ENCODE data around the gene ADAMTS10.
"Not testable (repeated sequence)": the region's sequence is repeated elsewhere in the genome, so short reads cannot be mapped to it uniquely, and the experiment has no call there.

Gene ADAMTS10

GRCh38 chr19:8610041-8610935, at the start of gene ADAMTS10:
Gene ADAMTS10 (minus strand): TSS chr19:8610715. CDS start chr19:8605710, 5,005 bp downstream.
- peak; percentile 14 to 15 for DNase-seq (ENCODE audit: low read depth in 2 of 2)

GRCh38 chr19:8659905-8660304, 49.4 kb upstream of the ADAMTS10 start:
- DNase-seq (ENCODE audit: low read depth in 2 of 2): no peak

GRCh38 chr19:8657869-8658268, 47.4 kb upstream of the ADAMTS10 start:
- DNase-seq (ENCODE audit: low read depth in 2 of 2): no peak

GRCh38 chr19:8655340-8655709, 44.8 kb upstream of the ADAMTS10 start:
- no peak for DNase-seq (ENCODE audit: low read depth in 2 of 2)

- DNase-seq (ENCODE audit: low read depth in 2 of 2): peak; percentile 63 to 66
These were observed 44.2 kb upstream of the ADAMTS10 start for GRCh38 chr19:8654591-8655339.

GRCh38 chr19:8648240-8648639, 37.7 kb upstream of the ADAMTS10 start:
- no peak for DNase-seq (ENCODE audit: low read depth in 2 of 2)

- DNase-seq (ENCODE audit: low read depth in 2 of 2): no peak
These were observed 33.5 kb upstream of the ADAMTS10 start for GRCh38 chr19:8643860-8644653.

GRCh38 chr19:8642561-8642960, 32.0 kb upstream of the ADAMTS10 start:
- no peak for DNase-seq (ENCODE audit: low read depth in 2 of 2)

GRCh38 chr19:8641908-8642547, 31.5 kb upstream of the ADAMTS10 start:
- DNase-seq (ENCODE audit: low read depth in 2 of 2): peak in 1 of 2 donors; percentile 26

GRCh38 chr19:8641221-8641907, 30.8 kb upstream of the ADAMTS10 start:
- DNase-seq (ENCODE audit: low read depth in 2 of 2): no peak

GRCh38 chr19:8640402-8641004, 30.0 kb upstream of the ADAMTS10 start:
- DNase-seq (ENCODE audit: low read depth in 2 of 2): no peak

GRCh38 chr19:8639821-8640401, 29.4 kb upstream of the ADAMTS10 start:
- no peak for DNase-seq (ENCODE audit: low read depth in 2 of 2)

- no peak for DNase-seq (ENCODE audit: low read depth in 2 of 2)
These were observed 27.6 kb upstream of the ADAMTS10 start for GRCh38 chr19:8638078-8638619.

GRCh38 chr19:8637070-8637469, 26.6 kb upstream of the ADAMTS10 start:
- not testable (repeated sequence) for DNase-seq (ENCODE audit: low read depth in 2 of 2)

GRCh38 chr19:8635422-8635821, 24.9 kb upstream of the ADAMTS10 start:
- DNase-seq (ENCODE audit: low read depth in 2 of 2): no peak

GRCh38 chr19:8631425-8631819, 20.9 kb upstream of the ADAMTS10 start:
- no peak for DNase-seq (ENCODE audit: low read depth in 2 of 2)

- no peak for DNase-seq (ENCODE audit: low read depth in 2 of 2)
These were observed 20.4 kb upstream of the ADAMTS10 start for GRCh38 chr19:8630796-8631424.

- DNase-seq (ENCODE audit: low read depth in 2 of 2): no peak
These were observed 19.6 kb upstream of the ADAMTS10 start, which contains the start of gene NFILZ for GRCh38 chr19:8629996-8630683. Gene NFILZ (plus strand): TSS chr19:8630633. CDS start chr19:8676766, 46,133 bp downstream.

- no peak for DNase-seq (ENCODE audit: low read depth in 2 of 2)
These were observed 18.7 kb upstream of the ADAMTS10 start for GRCh38 chr19:8629184-8629583.

Data from stimulated activated CD4-positive, alpha-beta T cell treated with anti-CD3 and anti-CD28 coated beads, Interleukin-1b, Interleukin-23, amount 100 ng/mL, for 4 hours (primary cell).